GM15510 (cell line): Measurements from ENCODE around the gene ZFPM1.

Experiments
- POLR2A ChIP-seq: IDR thresholded peaks from 3 replicates; pipeline ENCODE4 v1.6.1; 2011; ENCODE audit warnings: borderline replicate concordance; ENCODE audit not compliant: insufficient read length; ENCODE audit errors: extremely low read depth

Gene ZFPM1

GRCh38 chr16:88561485-88562359 lies 108.6 kb downstream of the ZFPM1 start:
- no peak for TF ChIP-seq POLR2A

- TF ChIP-seq POLR2A = no peak
These were observed 113.1 kb downstream of the ZFPM1 start for GRCh38 chr16:88566158-88566557.

GRCh38 chr16:88568710-88569613 lies 115.9 kb downstream of the ZFPM1 start:
- TF ChIP-seq POLR2A = no peak

GRCh38 chr16:88569614-88569984 lies 116.5 kb downstream of the ZFPM1 start:
- no peak for TF ChIP-seq POLR2A

GRCh38 chr16:88569985-88570690 lies 117.1 kb downstream of the ZFPM1 start, which contains the start of gene ZC3H18:
ZC3H18 (plus strand) TSS chr16:88570403; CDS start chr16:88577124, 6,721 bp downstream.
- TF ChIP-seq POLR2A = peak; percentile 80

- no peak for TF ChIP-seq POLR2A
These were observed 117.6 kb downstream of the ZFPM1 start for GRCh38 chr16:88570691-88571092.

- no peak for TF ChIP-seq POLR2A
These were observed 122.2 kb downstream of the ZFPM1 start for GRCh38 chr16:88575251-88575650.

GRCh38 chr16:88576307-88576706 lies 123.2 kb downstream of the ZFPM1 start:
- TF ChIP-seq POLR2A = no peak

GRCh38 chr16:88577166-88577565 lies 124.1 kb downstream of the ZFPM1 start:
- no peak for TF ChIP-seq POLR2A

GRCh38 chr16:88578446-88579313 lies 125.6 kb downstream of the ZFPM1 start:
- TF ChIP-seq POLR2A = no peak

GRCh38 chr16:88580371-88580770 lies 127.3 kb downstream of the ZFPM1 start:
- TF ChIP-seq POLR2A = no peak

GRCh38 chr16:88581033-88581432 lies 128.0 kb downstream of the ZFPM1 start:
- TF ChIP-seq POLR2A = no peak

GRCh38 chr16:88582912-88583575 lies 130.0 kb downstream of the ZFPM1 start:
- TF ChIP-seq POLR2A = no peak

GRCh38 chr16:88584676-88585075 lies 131.6 kb downstream of the ZFPM1 start:
- no peak for TF ChIP-seq POLR2A

- no peak for TF ChIP-seq POLR2A
These were observed 132.2 kb downstream of the ZFPM1 start for GRCh38 chr16:88585269-88585668.
